PC-9 (cell line): ENCODE measurements around the gene COL4A2. TPM values are rescaled to one million over a fixed set of nuclear protein-coding genes. Genes with fewer than 3 reads are reported as not detected.

ENCODE experiments used
- BruUV-seq: library from RNA; stranded (reverse); fragments of 400-500 nt; replicated peaks from 2 replicates; lab custom pipeline; 2021; lab: Mats Ljungman, UMichigan
- CTCF ChIA-PET: fragments of 300-600 bp; sonication (Branson Sonifier 250); formaldehyde crosslinking; loops from one replicate; lab custom pipeline; 2022; ENCODE audit warnings: antibody characterized with exemption; lab: Charles Lee
- POLR2A ChIA-PET: fragments of 300-600 bp; sonication (Branson Sonifier 250); formaldehyde crosslinking; loops from one replicate; lab custom pipeline; 2022; ENCODE audit warnings: antibody characterized with exemption; ENCODE audit not compliant: unreplicated experiment; lab: Charles Lee
- DNase-seq, 2 experiments: peaks; one replicate each; pipeline versions ENCODE4 v3.0.0 to v3.0.0-alpha.2; 2015 to 2022; ENCODE audit warnings: mixed read lengths in 1 of 2
- H2AFZ ChIP-seq: fragments of 200-600 bp; sonication (generic); 2 replicates; pipeline ENCODE4 v1.8.1; 2017; ENCODE audit warnings: antibody characterized with exemption
- H3F3A ChIP-seq: fragments of 200-600 bp; sonication (generic); 2 replicates; pipeline ENCODE4 v1.8.1; 2017; ENCODE audit warnings: antibody characterized with exemption, mild to moderate bottlenecking, low read depth; ENCODE audit not compliant: insufficient read depth
- H3K27ac ChIP-seq: fragments of 200-600 bp; sonication (generic); 2 replicates; pipeline ENCODE4 v1.6.1; 2016; ENCODE audit warnings: mixed run types
- H3K27me3 ChIP-seq: fragments of 200-600 bp; sonication (generic); 2 replicates; pipeline ENCODE4 v1.6.1; 2016; ENCODE audit warnings: low read depth, mixed run types; ENCODE audit not compliant: insufficient read depth
- H3K36me3 ChIP-seq: fragments of 200-600 bp; sonication (generic); 2 replicates; pipeline ENCODE4 v1.6.1; 2016; ENCODE audit warnings: low read depth, mixed run types
- H3K4me1 ChIP-seq: fragments of 200-600 bp; sonication (generic); replicated peaks from 2 replicates; pipeline ENCODE4 v1.6.1; 2016; ENCODE audit warnings: mixed run types; ENCODE audit not compliant: insufficient read depth
- H3K4me2 ChIP-seq: fragments of 200-600 bp; sonication (generic); 2 replicates; pipeline ENCODE4 v1.6.1; 2017; ENCODE audit warnings: mixed run types
- H3K4me3 ChIP-seq: fragments of 200-600 bp; sonication (generic); 2 replicates; pipeline ENCODE4 v1.6.1; 2016; ENCODE audit warnings: mixed run types
- H3K79me2 ChIP-seq: fragments of 200-600 bp; sonication (generic); 2 replicates; pipeline ENCODE4 v1.6.1; 2017; ENCODE audit warnings: low read depth, mixed run types
- H3K9me2 ChIP-seq: fragments of 200-600 bp; sonication (generic); 2 replicates; pipeline ENCODE4 v1.8.1; 2017; ENCODE audit warnings: mild to moderate bottlenecking; ENCODE audit not compliant: insufficient read depth
- H3K9me3 ChIP-seq: fragments of 200-600 bp; sonication (generic); 2 replicates; pipeline ENCODE4 v1.8.1; 2016; ENCODE audit warnings: low read depth; ENCODE audit not compliant: insufficient read depth
- H4K20me1 ChIP-seq: fragments of 200-600 bp; sonication (generic); 2 replicates; pipeline ENCODE4 v1.8.1; 2017; ENCODE audit not compliant: insufficient read depth
- CTCF ChIP-seq: fragments of 200-600 bp; sonication (generic); conservative IDR thresholded peaks from 2 replicates; pipeline ENCODE4 v1.6.1; 2017; ENCODE audit warnings: mixed run types, antibody characterized with exemption, mild to moderate bottlenecking, moderate library complexity
- EZH2 ChIP-seq: fragments of 200-600 bp; sonication (generic); IDR thresholded peaks from 2 replicates; pipeline ENCODE4 v1.8.0; 2017; ENCODE audit warnings: antibody characterized with exemption, low read depth
- intact Hi-C: fragments of 100-400 bp; cut with micrococcal nuclease; formaldehyde crosslinking; loops from one replicate; pipeline ENCODE4 v1.10.0; 2022; ENCODE audit not compliant: unreplicated experiment
- total RNA-seq: library from RNA; stranded (reverse); gene quantifications from 2 replicates; pipeline ENCODE4 v1.2.3, GENCODE V29; 2021

The COL4A2 gene
- total RNA-seq, 1 experiment from 2014 or later, result 1.2 TPM

- Histone ChIP-seq H3K4me3 (no peak overlapping the region), H3K27me3 (no peaks in the 10 kb centered on the region), H3K27ac (no peak overlapping the region), H3K9me2 (no peaks in the 10 kb centered on the region), H3K4me2 (no peak overlapping the region), H3K4me1 (no peaks in the 10 kb centered on the region), H3K9me3 (no peaks in the 10 kb centered on the region), H4K20me1 (no peaks in the 10 kb centered on the region), H3K79me2 (no peaks in the 10 kb centered on the region), H3K36me3 (no peaks in the 10 kb centered on the region), H3F3A (no peaks in the 10 kb centered on the region), H2AFZ (no peak overlapping the region)
- ChIA-PET CTCF (interaction anchor here (1.0 kb wide), 1 partner anchor 23 kb away, joined by 3 read pairs; no protein-coding TSS in a partner anchor), POLR2A (no interaction called here)
- no TSS peak for BruUV-seq
- peak; percentile 35 to 86 for DNase-seq
- TF ChIP-seq EZH2 (no peak), CTCF (no peak)
- intact Hi-C loops, result no loop called here
Observed at GRCh38 chr13:110433014-110433413, 125.9 kb downstream of the COL4A2 start.

GRCh38 chr13:110434629-110435028 is 127.5 kb downstream of the COL4A2 start:
- intact Hi-C loops, result no loop called here
- Histone ChIP-seq H3K9me3 (no peaks in the 10 kb centered on the region), H3K9me2 (no peaks in the 10 kb centered on the region), H3K4me2 (no peak overlapping the region), H3K36me3 (no peaks in the 10 kb centered on the region), H3K27me3 (no peaks in the 10 kb centered on the region), H3K4me1 (no peaks in the 10 kb centered on the region), H3K4me3 (no peak overlapping the region), H2AFZ (no peak overlapping the region), H4K20me1 (no peaks in the 10 kb centered on the region), H3F3A (no peaks in the 10 kb centered on the region), H3K27ac (no peak overlapping the region), H3K79me2 (no peaks in the 10 kb centered on the region)
- DNase-seq, result no peak
- ChIA-PET CTCF (no interaction called here), POLR2A (no interaction called here)
- TF ChIP-seq EZH2 (no peak), CTCF (no peak)
- BruUV-seq, result no TSS peak

GRCh38 chr13:110435331-110435730 is 128.2 kb downstream of the COL4A2 start:
- H3K27me3 ChIP-seq, result no peaks in the 10 kb centered on the region
- no peaks in the 10 kb centered on the region for H3K4me1 ChIP-seq
- ChIA-PET CTCF (no interaction called here), POLR2A (no interaction called here)
- intact Hi-C loops, result no loop called here
- H3K79me2 ChIP-seq, result no peaks in the 10 kb centered on the region
- DNase-seq, result no peak
- no peak overlapping the region for H3K4me2 ChIP-seq
- no peaks in the 10 kb centered on the region for H4K20me1 ChIP-seq
- H3F3A ChIP-seq, result no peaks in the 10 kb centered on the region
- TF ChIP-seq EZH2 (no peak), CTCF (no peak)
- no peak overlapping the region for H3K4me3 ChIP-seq
- H3K9me2 ChIP-seq, result no peaks in the 10 kb centered on the region
- no peak overlapping the region for H2AFZ ChIP-seq
- no TSS peak for BruUV-seq
- no peaks in the 10 kb centered on the region for H3K36me3 ChIP-seq
- H3K9me3 ChIP-seq, result no peaks in the 10 kb centered on the region
- H3K27ac ChIP-seq, result no peak overlapping the region
